Right atrium auricular region (tissue), 2 donors: ENCODE data around the gene SECISBP2L. TPM values are rescaled to one million over a fixed set of nuclear protein-coding genes. Genes with fewer than 3 reads are reported as not detected.
"Not testable (repeated sequence)": the region's sequence is repeated elsewhere in the genome, so short reads cannot be mapped to it uniquely, and the experiment has no call there.

Experiments used
- DNase-seq: peaks from one replicate; pipeline ENCODE4 v3.0.0-alpha.2; 2019; ENCODE audit warnings: low spot score
- H3K27ac ChIP-seq, 2 donors: fragments of 200-600 bp; sonication (generic); 1 replicate in 1 of 2; 2 replicates in 1 of 2; pipeline ENCODE4 v1.5.1; 2016 to 2019
- H3K27me3 ChIP-seq, 2 donors: fragments of 200-600 bp; sonication (generic); one replicate each; pipeline versions ENCODE4 v1.5.1 to v1.6.0; 2017 to 2019
- H3K36me3 ChIP-seq: fragments of 200-600 bp; sonication (generic); one replicate; pipeline ENCODE4 v1.5.1; 2016
- H3K4me1 ChIP-seq, 2 donors: fragments of 200-600 bp; sonication (generic); one replicate each; pipeline versions ENCODE4 v1.5.1 to v1.6.0; 2017 to 2019
- H3K4me3 ChIP-seq, 2 donors: fragments of 200-600 bp; sonication (generic); 1 replicate in 1 of 2; 2 replicates in 1 of 2; pipeline ENCODE4 v1.5.1; 2017 to 2019; ENCODE audit warnings: mild to moderate bottlenecking in 1 of 2, moderate library complexity in 1 of 2
- H3K9me3 ChIP-seq, 2 donors: fragments of 200-600 bp; sonication (generic); one replicate each; pipeline ENCODE4 v1.5.1; 2019
- CTCF ChIP-seq, 2 donors: fragments of 200-600 bp; sonication (generic); IDR thresholded peaks; one replicate each; pipeline ENCODE4 v1.5.1; 2019; ENCODE audit warnings: antibody characterized with exemption in 2 of 2
- total RNA-seq, 2 donors: library from RNA; depleted of rRNA; stranded (reverse); fragments of >200 nt; gene quantifications; one replicate each; pipeline ENCODE4 v1.1.0, GENCODE V29; 2016

Gene SECISBP2L
- total RNA-seq, 2 donors from 2014 or later: 21.8 to 23.0 TPM

GRCh38 chr15:48974882-48975281 is 71.4 kb downstream of the SECISBP2L start:
- TF ChIP-seq CTCF (IDR thresholded peaks at IDR 0.05): no peak
- H3K27ac ChIP-seq: no peak overlapping the region
- H3K4me1 ChIP-seq: peaks cover 0 to 17% of the 10 kb centered on the region in 2 donors
- no peak for DNase-seq
- H3K4me3 ChIP-seq: no peak overlapping the region
- H3K9me3 ChIP-seq: no peaks in the 10 kb centered on the region
- no peaks in the 10 kb centered on the region for H3K36me3 ChIP-seq
- no peaks in the 10 kb centered on the region for H3K27me3 ChIP-seq

- Histone ChIP-seq H3K36me3 (no peaks in the 10 kb centered on the region), H3K27me3 (no peaks in the 10 kb centered on the region), H3K27ac (no peak overlapping the region), H3K4me3 (no peak overlapping the region), H3K9me3 (no peaks in the 10 kb centered on the region), H3K4me1 (peaks cover 0 to 17% of the 10 kb centered on the region in 2 donors)
- no peak for TF ChIP-seq CTCF (IDR thresholded peaks at IDR 0.05)
- DNase-seq: no peak
Observed at GRCh38 chr15:48972750-48973503, 73.3 kb downstream of the SECISBP2L start.

GRCh38 chr15:48970926-48971325 is 75.3 kb downstream of the SECISBP2L start:
- not testable (repeated sequence) for H3K27ac ChIP-seq, H3K9me3 ChIP-seq, H3K27me3 ChIP-seq, DNase-seq, H3K36me3 ChIP-seq, H3K4me3 ChIP-seq
- peaks cover 0 to 10% of the 10 kb centered on the region in 2 donors for H3K4me1 ChIP-seq

- no peak for TF ChIP-seq CTCF (IDR thresholded peaks at IDR 0.05)
- no peaks in the 10 kb centered on the region for H3K27me3 ChIP-seq
Observed at GRCh38 chr15:48968066-48968465, 78.2 kb downstream of the SECISBP2L start.

GRCh38 chr15:48967336-48967735 is 78.9 kb downstream of the SECISBP2L start:
- Histone ChIP-seq H3K4me1 (peaks cover 0 to 23% of the 10 kb centered on the region in 2 donors), H3K27me3 (no peaks in the 10 kb centered on the region), H3K36me3 (no peaks in the 10 kb centered on the region), H3K9me3 (no peaks in the 10 kb centered on the region), H3K4me3 (no peak overlapping the region), H3K27ac (no peak overlapping the region)
- no peak for DNase-seq
- TF ChIP-seq CTCF (IDR thresholded peaks at IDR 0.05): no peak

More at GRCh38 chr15:48968066-48968465, 78.2 kb downstream of the SECISBP2L start:
- no peak for DNase-seq
- H3K4me1 ChIP-seq: peaks cover 0 to 17% of the 10 kb centered on the region in 2 donors
- no peak overlapping the region for H3K4me3 ChIP-seq
- no peak overlapping the region for H3K27ac ChIP-seq
- no peaks in the 10 kb centered on the region for H3K36me3 ChIP-seq
- H3K9me3 ChIP-seq: no peaks in the 10 kb centered on the region

GRCh38 chr15:48966595-48967301 is 79.5 kb downstream of the SECISBP2L start:
- Histone ChIP-seq H3K9me3 (no peaks in the 10 kb centered on the region), H3K4me3 (no peak overlapping the region), H3K27ac (no peak overlapping the region), H3K27me3 (no peaks in the 10 kb centered on the region), H3K4me1 (peaks cover 0 to 26% of the 10 kb centered on the region in 2 donors), H3K36me3 (no peaks in the 10 kb centered on the region)
- TF ChIP-seq CTCF (IDR thresholded peaks at IDR 0.05): no peak
- no peak for DNase-seq
